ENCODE results near the gene RGS3. TPM values are rescaled to one million over a fixed set of nuclear protein-coding genes. Genes with fewer than 3 reads are reported as not detected.

RGS3 gene
- total RNA-seq, 1 donor from 2014 or later, result 92.5 TPM

- H3K27ac Mint-ChIP-seq (ENCODE audit: unreplicated experiment), result no peak overlapping the region
- Histone ChIP-seq H3K4me2 (ENCODE audit: low read length) (no peak overlapping the region), H3K27ac (ENCODE audit: low read depth, low read length) (no peak overlapping the region), H3K36me3 (ENCODE audit: insufficient read depth, low read length) (no peaks in the 10 kb centered on the region), H3K27me3 (ENCODE audit: insufficient read depth, low read length) (no peaks in the 10 kb centered on the region), H3K9me3 (ENCODE audit: insufficient read depth, low read depth, low read length) (no peaks in the 10 kb centered on the region), H4K20me1 (ENCODE audit: insufficient read depth, low read length) (no peaks in the 10 kb centered on the region), H3K4me1 (ENCODE audit: insufficient read depth, low read length) (peaks cover 5% of the 10 kb centered on the region), H3K79me2 (ENCODE audit: insufficient read depth, low read length) (no peaks in the 10 kb centered on the region), H2AFZ (ENCODE audit: low read depth, low read length) (no peak overlapping the region), H3K4me3 (ENCODE audit: insufficient read depth, low read depth, low read length) (no peak overlapping the region), H3K9ac (ENCODE audit: low read length) (no peak overlapping the region)
- H3K27me3 Mint-ChIP-seq (ENCODE audit: low read depth, unreplicated experiment), result peaks cover 10% of the 10 kb centered on the region
- FAIRE-seq (no peak), DNase-seq (ENCODE audit: low read depth) (no peak)
- H3K36me3 Mint-ChIP-seq (ENCODE audit: low read depth, unreplicated experiment), result no peaks in the 10 kb centered on the region
- H3K9me3 Mint-ChIP-seq (ENCODE audit: unreplicated experiment), result no peaks in the 10 kb centered on the region
- TF ChIP-seq EZH2 (IDR thresholded peaks at IDR 0.05; ENCODE audit: insufficient read depth, low read length) (no peak), CTCF (IDR thresholded peaks at IDR 0.05; ENCODE audit: insufficient read depth, low read depth, low read length) (no peak)
- H3K4me1 Mint-ChIP-seq (ENCODE audit: low read depth, unreplicated experiment), result peaks cover 16% of the 10 kb centered on the region
- no peak overlapping the region for H3K4me3 Mint-ChIP-seq (ENCODE audit: unreplicated experiment)
Measured at GRCh38 chr9:113504725-113505590, 41.4 kb downstream of the RGS3 start.

GRCh38 chr9:113506090-113506589 is 42.6 kb downstream of the RGS3 start:
- Histone ChIP-seq H3K36me3 (ENCODE audit: insufficient read depth, low read length) (no peaks in the 10 kb centered on the region), H4K20me1 (ENCODE audit: insufficient read depth, low read length) (no peaks in the 10 kb centered on the region), H3K79me2 (ENCODE audit: insufficient read depth, low read length) (no peaks in the 10 kb centered on the region), H3K4me1 (ENCODE audit: insufficient read depth, low read length) (peaks cover 5% of the 10 kb centered on the region), H3K27ac (ENCODE audit: low read depth, low read length) (no peak overlapping the region), H3K4me3 (ENCODE audit: insufficient read depth, low read depth, low read length) (no peak overlapping the region), H3K27me3 (ENCODE audit: insufficient read depth, low read length) (no peaks in the 10 kb centered on the region), H3K9me3 (ENCODE audit: insufficient read depth, low read depth, low read length) (no peaks in the 10 kb centered on the region), H2AFZ (ENCODE audit: low read depth, low read length) (no peak overlapping the region), H3K9ac (ENCODE audit: low read length) (no peak overlapping the region), H3K4me2 (ENCODE audit: low read length) (no peak overlapping the region)
- peaks cover 16% of the 10 kb centered on the region for H3K4me1 Mint-ChIP-seq (ENCODE audit: low read depth, unreplicated experiment)
- H3K9me3 Mint-ChIP-seq (ENCODE audit: unreplicated experiment), result no peaks in the 10 kb centered on the region
- peaks cover 10% of the 10 kb centered on the region for H3K27me3 Mint-ChIP-seq (ENCODE audit: low read depth, unreplicated experiment)
- no peak for FAIRE-seq
- DNase-seq (ENCODE audit: low read depth), result no peak
- H3K4me3 Mint-ChIP-seq (ENCODE audit: unreplicated experiment), result no peak overlapping the region
- no peak for TF ChIP-seq CTCF (IDR thresholded peaks at IDR 0.05; ENCODE audit: insufficient read depth, low read depth, low read length)
- no peak for TF ChIP-seq EZH2 (IDR thresholded peaks at IDR 0.05; ENCODE audit: insufficient read depth, low read length)
- H3K36me3 Mint-ChIP-seq (ENCODE audit: low read depth, unreplicated experiment), result no peaks in the 10 kb centered on the region
- H3K27ac Mint-ChIP-seq (ENCODE audit: unreplicated experiment), result no peak overlapping the region

- no peaks in the 10 kb centered on the region for H4K20me1 ChIP-seq (ENCODE audit: insufficient read depth, low read length)
- no peaks in the 10 kb centered on the region for H3K9me3 ChIP-seq (ENCODE audit: insufficient read depth, low read depth, low read length)
- DNase-seq (ENCODE audit: low read depth) (no peak), FAIRE-seq (no peak)
- H3K9ac ChIP-seq (ENCODE audit: low read length), result no peak overlapping the region
- no peak overlapping the region for H3K4me2 ChIP-seq (ENCODE audit: low read length)
- H2AFZ ChIP-seq (ENCODE audit: low read depth, low read length), result no peak overlapping the region
- TF ChIP-seq CTCF (IDR thresholded peaks at IDR 0.05; ENCODE audit: insufficient read depth, low read depth, low read length) (no peak), EZH2 (IDR thresholded peaks at IDR 0.05; ENCODE audit: insufficient read depth, low read length) (no peak)
- Mint-ChIP-seq H3K27ac (ENCODE audit: unreplicated experiment) (no peak overlapping the region), H3K4me1 (ENCODE audit: low read depth, unreplicated experiment) (peaks cover 22% of the 10 kb centered on the region), H3K27me3 (ENCODE audit: low read depth, unreplicated experiment) (peaks cover 10% of the 10 kb centered on the region), H3K4me3 (ENCODE audit: unreplicated experiment) (no peak overlapping the region), H3K36me3 (ENCODE audit: low read depth, unreplicated experiment) (no peaks in the 10 kb centered on the region), H3K9me3 (ENCODE audit: unreplicated experiment) (no peaks in the 10 kb centered on the region)
- no peak overlapping the region for H3K4me3 ChIP-seq (ENCODE audit: insufficient read depth, low read depth, low read length)
- no peak overlapping the region for H3K27ac ChIP-seq (ENCODE audit: low read depth, low read length)
- peaks cover 11% of the 10 kb centered on the region for H3K4me1 ChIP-seq (ENCODE audit: insufficient read depth, low read length)
- H3K36me3 ChIP-seq (ENCODE audit: insufficient read depth, low read length), result no peaks in the 10 kb centered on the region
- H3K27me3 ChIP-seq (ENCODE audit: insufficient read depth, low read length), result no peaks in the 10 kb centered on the region
- H3K79me2 ChIP-seq (ENCODE audit: insufficient read depth, low read length), result no peaks in the 10 kb centered on the region
Measured at GRCh38 chr9:113507256-113507655, 43.7 kb downstream of the RGS3 start.

All from astrocyte (in vitro differentiated cells and primary cell).